ENCODE data around the gene TMEM184A.

TMEM184A gene

GRCh38 chr7:1550005-1550845 is 5.8 kb downstream of the TMEM184A start:
- Histone ChIP-seq H3K27me3 (ENCODE audit: control insufficient read depth, insufficient read depth, low read length) (no peaks in the 10 kb centered on the region), H3K4me3 (ENCODE audit: low read length) (no peak overlapping the region), H3K27ac (ENCODE audit: low read depth, low read length) (no peak overlapping the region), H3K4me1 (ENCODE audit: control insufficient read depth, insufficient read depth, low read length) (no peaks in the 10 kb centered on the region), H3K9ac (ENCODE audit: low read length) (no peak overlapping the region), H3K36me3 (ENCODE audit: control insufficient read depth, insufficient read depth, low read length) (no peaks in the 10 kb centered on the region)

DNA sequence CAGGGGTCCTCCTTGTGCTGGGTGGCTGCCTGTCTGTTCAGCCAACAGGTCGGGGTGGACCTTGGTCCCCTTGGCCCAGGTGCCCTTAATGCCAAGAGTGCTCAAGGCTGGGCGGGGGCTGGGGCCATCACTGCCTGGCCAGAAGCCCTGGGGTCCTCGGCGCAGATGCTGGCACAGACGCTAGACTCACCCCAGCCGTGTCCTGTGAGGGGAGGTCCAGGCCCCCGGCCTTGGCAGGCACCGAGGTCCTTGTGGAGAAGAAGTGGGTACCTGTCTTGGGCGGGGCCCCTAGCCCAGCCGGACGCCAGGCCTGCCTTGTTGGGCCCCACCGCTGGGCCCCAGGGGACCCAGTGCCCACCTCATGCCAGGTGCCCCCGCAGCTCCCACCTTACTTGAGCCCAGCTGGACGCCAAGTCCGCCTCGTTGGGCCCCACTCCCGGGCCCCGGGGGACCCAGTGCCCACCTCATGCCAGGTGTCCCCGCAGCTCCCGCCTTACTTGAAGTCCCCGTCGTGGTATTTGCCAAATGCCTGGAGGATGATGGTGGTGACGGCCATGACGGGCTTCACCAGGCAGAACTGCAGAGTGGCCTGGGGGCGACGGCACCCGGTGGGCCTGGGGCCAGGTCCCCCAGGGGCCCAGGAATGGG is 6.5 kb downstream of the TMEM184A start:
- Histone ChIP-seq H3K27ac (ENCODE audit: low read depth, low read length) (no peak overlapping the region), H3K4me3 (ENCODE audit: low read length) (no peak overlapping the region), H3K9ac (ENCODE audit: low read length) (no peak overlapping the region), H3K36me3 (ENCODE audit: control insufficient read depth, insufficient read depth, low read length) (no peaks in the 10 kb centered on the region), H3K27me3 (ENCODE audit: control insufficient read depth, insufficient read depth, low read length) (no peaks in the 10 kb centered on the region), H3K4me1 (ENCODE audit: control insufficient read depth, insufficient read depth, low read length) (no peaks in the 10 kb centered on the region)

DNA sequence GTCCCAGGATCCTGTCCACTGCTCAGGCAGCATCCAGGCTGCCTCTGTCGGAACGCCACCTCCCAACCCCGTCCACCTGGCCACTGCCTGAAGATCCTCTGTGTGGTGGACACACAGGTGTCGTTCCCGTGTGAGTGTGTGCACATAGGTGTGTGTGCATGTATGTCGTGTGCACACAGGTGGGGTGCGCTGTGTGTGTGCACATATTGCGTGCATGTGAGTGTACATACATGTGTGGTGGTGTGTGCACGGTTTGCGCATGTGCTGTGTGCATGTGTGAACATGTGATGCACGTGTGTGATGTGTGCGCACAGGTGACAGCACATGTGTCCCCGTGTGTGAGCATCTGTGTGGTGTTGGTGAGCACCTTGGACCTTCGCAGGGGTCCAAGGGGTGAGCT is 7.1 kb downstream of the TMEM184A start:
- Histone ChIP-seq H3K4me3 (ENCODE audit: low read length) (no peak overlapping the region), H3K27ac (ENCODE audit: low read depth, low read length) (no peak overlapping the region), H3K27me3 (ENCODE audit: control insufficient read depth, insufficient read depth, low read length) (no peaks in the 10 kb centered on the region), H3K9ac (ENCODE audit: low read length) (no peak overlapping the region), H3K36me3 (ENCODE audit: control insufficient read depth, insufficient read depth, low read length) (no peaks in the 10 kb centered on the region), H3K4me1 (ENCODE audit: control insufficient read depth, insufficient read depth, low read length) (no peaks in the 10 kb centered on the region)

GRCh38 chr7:1548438-1548831 is 7.6 kb downstream of the TMEM184A start:
- no peaks in the 10 kb centered on the region for H3K27me3 ChIP-seq (ENCODE audit: control insufficient read depth, insufficient read depth, low read length)
- H3K27ac ChIP-seq (ENCODE audit: low read depth, low read length): no peak overlapping the region
- H3K36me3 ChIP-seq (ENCODE audit: control insufficient read depth, insufficient read depth, low read length): no peaks in the 10 kb centered on the region
- H3K4me1 ChIP-seq (ENCODE audit: control insufficient read depth, insufficient read depth, low read length): no peaks in the 10 kb centered on the region
- no peak overlapping the region for H3K9ac ChIP-seq (ENCODE audit: low read length)
- H3K4me3 ChIP-seq (ENCODE audit: low read length): no peak overlapping the region

GRCh38 chr7:1547777-1548437 is 8.1 kb downstream of the TMEM184A start:
- no peak overlapping the region for H3K4me3 ChIP-seq (ENCODE audit: low read length)

GRCh38 chr7:1546909-1547776 is 8.9 kb downstream of the TMEM184A start:
- H3K27me3 ChIP-seq (ENCODE audit: control insufficient read depth, insufficient read depth, low read length): no peaks in the 10 kb centered on the region
- H3K9ac ChIP-seq (ENCODE audit: low read length): no peak overlapping the region
- no peaks in the 10 kb centered on the region for H3K4me1 ChIP-seq (ENCODE audit: control insufficient read depth, insufficient read depth, low read length)
- H3K36me3 ChIP-seq (ENCODE audit: control insufficient read depth, insufficient read depth, low read length): no peaks in the 10 kb centered on the region
- H3K4me3 ChIP-seq (ENCODE audit: low read length): no peak overlapping the region
- H3K27ac ChIP-seq (ENCODE audit: low read depth, low read length): no peak overlapping the region

More at GRCh38 chr7:1547777-1548437, 8.1 kb downstream of the TMEM184A start:
- Histone ChIP-seq H3K27me3 (ENCODE audit: control insufficient read depth, insufficient read depth, low read length) (no peaks in the 10 kb centered on the region), H3K9ac (ENCODE audit: low read length) (no peak overlapping the region), H3K4me1 (ENCODE audit: control insufficient read depth, insufficient read depth, low read length) (no peaks in the 10 kb centered on the region), H3K27ac (ENCODE audit: low read depth, low read length) (no peak overlapping the region), H3K36me3 (ENCODE audit: control insufficient read depth, insufficient read depth, low read length) (no peaks in the 10 kb centered on the region)

DNA sequence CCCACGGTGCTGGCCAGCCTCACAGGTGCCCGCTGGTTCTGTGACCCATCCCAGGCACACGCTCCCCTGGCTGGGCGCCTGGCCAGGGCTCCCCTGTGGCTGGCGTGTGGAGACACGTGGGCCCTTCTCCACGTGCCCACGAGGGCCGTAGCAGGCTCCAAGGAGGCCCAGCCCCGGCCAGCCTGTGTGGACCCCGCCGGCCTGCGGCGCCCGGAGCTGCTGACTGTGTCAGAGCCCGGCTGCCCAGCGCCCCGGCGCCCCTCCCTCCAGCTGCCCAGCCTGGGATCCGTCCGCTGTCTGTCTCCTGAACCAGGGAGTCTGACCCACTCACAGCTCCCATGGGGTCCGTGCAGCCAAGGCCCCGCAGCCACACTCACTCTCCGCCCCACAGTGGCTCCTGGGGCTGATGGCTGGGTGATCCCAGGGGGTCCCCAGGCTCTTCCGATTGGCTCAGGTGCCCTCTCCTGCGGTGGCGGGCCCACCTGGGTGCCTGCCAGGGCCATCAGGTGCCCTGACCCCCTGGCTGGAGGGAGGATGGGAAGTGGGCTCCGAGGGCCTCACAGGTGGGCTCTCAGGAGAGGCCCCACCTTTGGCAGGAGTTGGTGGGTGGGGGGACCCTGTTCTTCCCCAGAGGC is 9.6 kb downstream of the TMEM184A start:
- no peak overlapping the region for H3K27ac ChIP-seq (ENCODE audit: low read depth, low read length)
- H3K9ac ChIP-seq (ENCODE audit: low read length): no peak overlapping the region
- H3K4me1 ChIP-seq (ENCODE audit: control insufficient read depth, insufficient read depth, low read length): no peaks in the 10 kb centered on the region
- H3K4me3 ChIP-seq (ENCODE audit: low read length): no peak overlapping the region
- no peaks in the 10 kb centered on the region for H3K27me3 ChIP-seq (ENCODE audit: control insufficient read depth, insufficient read depth, low read length)
- H3K36me3 ChIP-seq (ENCODE audit: control insufficient read depth, insufficient read depth, low read length): peaks cover under 1% of the 10 kb centered on the region

GRCh38 chr7:1545417-1546246 is 10.4 kb downstream of the TMEM184A start:
- Histone ChIP-seq H3K4me1 (ENCODE audit: control insufficient read depth, insufficient read depth, low read length) (no peaks in the 10 kb centered on the region), H3K27ac (ENCODE audit: low read depth, low read length) (no peak overlapping the region)

GRCh38 chr7:1544896-1545416 is 11.0 kb downstream of the TMEM184A start:
- Histone ChIP-seq H3K4me3 (ENCODE audit: low read length) (no peak overlapping the region), H3K27me3 (ENCODE audit: control insufficient read depth, insufficient read depth, low read length) (no peaks in the 10 kb centered on the region), H3K36me3 (ENCODE audit: control insufficient read depth, insufficient read depth, low read length) (peaks cover 11% of the 10 kb centered on the region), H3K9ac (ENCODE audit: low read length) (no peak overlapping the region), H3K27ac (ENCODE audit: low read depth, low read length) (no peak overlapping the region), H3K4me1 (ENCODE audit: control insufficient read depth, insufficient read depth, low read length) (no peaks in the 10 kb centered on the region)

More at GRCh38 chr7:1545417-1546246, 10.4 kb downstream of the TMEM184A start:
- Histone ChIP-seq H3K36me3 (ENCODE audit: control insufficient read depth, insufficient read depth, low read length) (peaks cover 8% of the 10 kb centered on the region), H3K27me3 (ENCODE audit: control insufficient read depth, insufficient read depth, low read length) (no peaks in the 10 kb centered on the region), H3K4me3 (ENCODE audit: low read length) (no peak overlapping the region), H3K9ac (ENCODE audit: low read length) (no peak overlapping the region)

GRCh38 chr7:1544178-1544895 is 11.7 kb downstream of the TMEM184A start:
- no peak overlapping the region for H3K9ac ChIP-seq (ENCODE audit: low read length)
- H3K36me3 ChIP-seq (ENCODE audit: control insufficient read depth, insufficient read depth, low read length): peaks cover 17% of the 10 kb centered on the region
- H3K4me3 ChIP-seq (ENCODE audit: low read length): no peak overlapping the region
- no peaks in the 10 kb centered on the region for H3K4me1 ChIP-seq (ENCODE audit: control insufficient read depth, insufficient read depth, low read length)
- H3K27ac ChIP-seq (ENCODE audit: low read depth, low read length): no peak overlapping the region
- H3K27me3 ChIP-seq (ENCODE audit: control insufficient read depth, insufficient read depth, low read length): no peaks in the 10 kb centered on the region

Measured in rectal smooth muscle tissue (tissue), 1 donor.